ENCODE data around the gene CLCF1. TPM values are rescaled to one million over a fixed set of nuclear protein-coding genes. Genes with fewer than 3 reads are reported as not detected.
A peak's percentile ranks its signal among the peaks of the same experiment; 100 is the strongest.

Gene CLCF1
- total and polyA plus RNA-seq, 2 donors (not counting 3 experiments of a cell fraction or from before 2014, with no cell fraction given), result 5.8 to 6.5 TPM

- Histone ChIP-seq H4K20me1 (replicated peaks; ENCODE audit: control insufficient read depth, extremely low read depth, insufficient read depth, low read length) (no peaks in the 10 kb centered on the region), H3K79me2 (ENCODE audit: control insufficient read depth, insufficient read depth, low read length) (peaks cover 14% of the 10 kb centered on the region), H3K36me3 (ENCODE audit: control insufficient read depth in 2 of 2, extremely low read depth in 1 of 2, insufficient read depth in 2 of 2, low read length in 2 of 2) (no peaks in the 10 kb centered on the region), H3K27ac (ENCODE audit: insufficient read depth, low read depth, low read length) (no peak overlapping the region), H3K4me1 (ENCODE audit: control insufficient read depth, extremely low read depth, insufficient read depth, low read length) (peaks cover 38% of the 10 kb centered on the region), H3K9me3 (replicated peaks; ENCODE audit: control insufficient read depth, insufficient read depth, low read length) (no peaks in the 10 kb centered on the region), H3K9ac (replicated peaks; ENCODE audit: extremely low read depth, insufficient read depth, low read length) (no peak overlapping the region), H3K4me2 (ENCODE audit: insufficient read depth, low read length) (no peak overlapping the region), H3K4me3 (replicated peaks in 1 of 3; ENCODE audit: insufficient read depth in 1 of 3, low read depth in 1 of 3, low read length in 3 of 3) (no peak overlapping the region), H3K9me1 (replicated peaks; ENCODE audit: control insufficient read depth, extremely low read depth, insufficient read depth, low read length) (no peaks in the 10 kb centered on the region), H2AFZ (ENCODE audit: low read depth, low read length) (no peak overlapping the region), H3K27me3 (ENCODE audit: control insufficient read depth in 2 of 2, insufficient read depth in 2 of 2, low read length in 2 of 2) (no peaks in the 10 kb centered on the region)
- intact Hi-C loops (cut with micrococcal nuclease) (no loop called here), dilution Hi-C loops (cut with MboI; ENCODE audit: extremely low pct_ligation_motif_present, low sequenced_read_pairs) (no loop called here)
- no TSS peak for BruUV-seq (replicated peaks)
- POLR2A ChIA-PET, result interaction anchor here (0.6 to 1.8 kb wide), 4 partner anchors 13 to 138 kb away, joined by 4 to 13 read pairs (median 4); partner anchors contain the start of gene POLD4
- CTCF ChIA-PET, result interaction anchor here (0.9 to 19.7 kb wide), 6 partner anchors 11 to 107 kb away, joined by 4 to 1051 read pairs (median 38); partner anchors contain the start of gene POLD4
- FAIRE-seq (peak; percentile 63), DNase-seq (ENCODE audit: low read depth, low spot score) (no peak)
- no peak for TF ChIP-seq GATA2 (IDR thresholded peaks at IDR 0.05; ENCODE audit: insufficient read depth, insufficient read length, low read depth, low read length)
- no peak for TF ChIP-seq JUN (IDR thresholded peaks at IDR 0.05; ENCODE audit: borderline replicate concordance, insufficient read depth, insufficient read length, low read depth)
- no peak for TF ChIP-seq EZH2 (IDR thresholded peaks at IDR 0.05; ENCODE audit: borderline replicate concordance, low read depth, low read length, severe bottlenecking)
- TF ChIP-seq FOS (IDR thresholded peaks at IDR 0.05; ENCODE audit: borderline replicate concordance, insufficient read depth, low read length), result no peak
- no peak for TF ChIP-seq POLR2AphosphoS5 (IDR thresholded peaks at IDR 0.05; ENCODE audit: insufficient read depth, low read depth, low read length)
- TF ChIP-seq MAX (IDR thresholded peaks at IDR 0.05; ENCODE audit: insufficient read depth, insufficient read length), result no peak
These were observed 3.6 kb downstream of the CLCF1 start for GRCh38 chr11:67369801-67370284.

GRCh38 chr11:67369275-67369674 lies 4.1 kb downstream of the CLCF1 start:
- H3K9me3 ChIP-seq (replicated peaks; ENCODE audit: control insufficient read depth, insufficient read depth, low read length), result no peaks in the 10 kb centered on the region
- POLR2A ChIA-PET, result interaction anchor here (0.6 kb wide), 1 partner anchor 52 kb away, joined by 4 read pairs; no protein-coding TSS in a partner anchor
- H4K20me1 ChIP-seq (replicated peaks; ENCODE audit: control insufficient read depth, extremely low read depth, insufficient read depth, low read length), result no peaks in the 10 kb centered on the region
- no peak overlapping the region for H2AFZ ChIP-seq (ENCODE audit: low read depth, low read length)
- intact Hi-C loops (cut with micrococcal nuclease) (no loop called here), dilution Hi-C loops (cut with MboI; ENCODE audit: extremely low pct_ligation_motif_present, low sequenced_read_pairs) (no loop called here)
- CTCF ChIA-PET, result interaction anchor here (0.9 to 19.7 kb wide), 5 partner anchors 12 to 106 kb away, joined by 4 to 1051 read pairs (median 6); partner anchors contain the start of gene POLD4
- H3K9ac ChIP-seq (replicated peaks; ENCODE audit: extremely low read depth, insufficient read depth, low read length), result no peak overlapping the region
- TF ChIP-seq EZH2 (IDR thresholded peaks at IDR 0.05; ENCODE audit: borderline replicate concordance, low read depth, low read length, severe bottlenecking) (no peak), JUN (IDR thresholded peaks at IDR 0.05; ENCODE audit: borderline replicate concordance, insufficient read depth, insufficient read length, low read depth) (no peak), CTCF (IDR thresholded peaks at IDR 0.05; ENCODE audit: extremely low read depth in 1 of 2, insufficient read depth in 1 of 2, low read depth in 1 of 2, low read length in 2 of 2) (no peak), POLR2A (IDR thresholded peaks at IDR 0.05; ENCODE audit: low read depth, low read length) (no peak), POLR2AphosphoS5 (IDR thresholded peaks at IDR 0.05; ENCODE audit: insufficient read depth, low read depth, low read length) (peak; percentile 27), GATA2 (IDR thresholded peaks at IDR 0.05; ENCODE audit: insufficient read depth, insufficient read length, low read depth, low read length) (no peak), FOS (IDR thresholded peaks at IDR 0.05; ENCODE audit: borderline replicate concordance, insufficient read depth, low read length) (peak; percentile 52), MYC (IDR thresholded peaks at IDR 0.05; ENCODE audit: low read depth, low read length) (no peak), MAX (IDR thresholded peaks at IDR 0.05; ENCODE audit: insufficient read depth, insufficient read length) (no peak)
- no peaks in the 10 kb centered on the region for H3K27me3 ChIP-seq (ENCODE audit: control insufficient read depth in 2 of 2, insufficient read depth in 2 of 2, low read length in 2 of 2)
- H3K4me1 ChIP-seq (ENCODE audit: control insufficient read depth, extremely low read depth, insufficient read depth, low read length), result peaks cover 33% of the 10 kb centered on the region
- no peaks in the 10 kb centered on the region for H3K9me1 ChIP-seq (replicated peaks; ENCODE audit: control insufficient read depth, extremely low read depth, insufficient read depth, low read length)
- no peaks in the 10 kb centered on the region for H3K36me3 ChIP-seq (ENCODE audit: control insufficient read depth in 2 of 2, extremely low read depth in 1 of 2, insufficient read depth in 2 of 2, low read length in 2 of 2)
- no peak overlapping the region for H3K4me3 ChIP-seq (replicated peaks in 1 of 3; ENCODE audit: insufficient read depth in 1 of 3, low read depth in 1 of 3, low read length in 3 of 3)
- peaks cover 14% of the 10 kb centered on the region for H3K79me2 ChIP-seq (ENCODE audit: control insufficient read depth, insufficient read depth, low read length)
- no TSS peak for BruUV-seq (replicated peaks)
- DNase-seq (ENCODE audit: low read depth, low spot score) (no peak), FAIRE-seq (peak; percentile 81)
- H3K4me2 ChIP-seq (ENCODE audit: insufficient read depth, low read length), result no peak overlapping the region
- H3K27ac ChIP-seq (ENCODE audit: insufficient read depth, low read depth, low read length), result no peak overlapping the region

All from endothelial cell of umbilical vein (primary cell).